Measurements from ENCODE around the gene PKP4. TPM values are rescaled to one million over a fixed set of nuclear protein-coding genes. Genes with fewer than 3 reads are reported as not detected.

The PKP4 gene
- total RNA-seq, 1 donor from 2014 or later: 64.9 TPM

DNA sequence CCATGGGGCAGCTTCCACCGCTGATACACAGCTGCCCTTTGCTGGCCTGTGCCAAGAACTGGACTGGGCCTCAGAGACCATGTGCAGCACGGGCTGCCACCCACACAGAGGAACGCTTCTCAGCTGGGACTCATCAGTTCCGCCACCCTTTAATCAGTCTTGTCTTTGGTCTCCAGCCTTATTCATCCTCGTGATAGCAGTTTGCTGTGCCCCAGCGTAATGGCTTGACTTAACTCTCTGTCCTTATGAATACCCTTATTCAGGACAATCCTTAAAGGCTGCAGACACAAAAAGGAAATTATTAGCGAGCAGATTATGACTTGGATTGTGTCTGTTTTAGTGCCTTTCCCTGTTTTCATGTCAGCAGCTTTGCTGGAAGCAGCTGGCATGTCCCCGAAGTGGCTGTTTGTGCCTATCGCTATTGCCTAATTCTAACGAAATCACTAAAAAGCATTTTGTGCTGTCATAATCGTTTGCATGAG is 229.5 kb downstream of the PKP4 start:
- Mint-ChIP-seq H3K4me1 (ENCODE audit: unreplicated experiment) (peaks cover 18% of the 10 kb centered on the region), H3K9me3 (ENCODE audit: unreplicated experiment) (no peaks in the 10 kb centered on the region), H3K4me3 (ENCODE audit: unreplicated experiment) (no peak overlapping the region), H3K27me3 (ENCODE audit: unreplicated experiment) (peaks cover 5% of the 10 kb centered on the region), H3K36me3 (ENCODE audit: low read depth, unreplicated experiment) (no peaks in the 10 kb centered on the region), H3K27ac (ENCODE audit: unreplicated experiment) (no peak overlapping the region)
- no peak for DNase-seq (ENCODE audit: low spot score)
- no peak for TF ChIP-seq CTCF (IDR thresholded peaks at IDR 0.05; ENCODE audit: unreplicated experiment)

GRCh38 chr2:158687315-158687714 is 230.6 kb downstream of the PKP4 start:
- Mint-ChIP-seq H3K36me3 (ENCODE audit: low read depth, unreplicated experiment) (no peaks in the 10 kb centered on the region), H3K27ac (ENCODE audit: unreplicated experiment) (no peak overlapping the region), H3K27me3 (ENCODE audit: unreplicated experiment) (peaks cover 5% of the 10 kb centered on the region), H3K9me3 (ENCODE audit: unreplicated experiment) (no peaks in the 10 kb centered on the region), H3K4me3 (ENCODE audit: unreplicated experiment) (no peak overlapping the region), H3K4me1 (ENCODE audit: unreplicated experiment) (peaks cover 18% of the 10 kb centered on the region)
- TF ChIP-seq CTCF (IDR thresholded peaks at IDR 0.05; ENCODE audit: unreplicated experiment): no peak
- DNase-seq (ENCODE audit: low spot score): no peak

GRCh38 chr2:158688721-158689120 is 232.0 kb downstream of the PKP4 start:
- Mint-ChIP-seq H3K27ac (ENCODE audit: unreplicated experiment) (peak overlapping the region; percentile 85), H3K27me3 (ENCODE audit: unreplicated experiment) (peaks cover 5% of the 10 kb centered on the region), H3K4me3 (ENCODE audit: unreplicated experiment) (no peak overlapping the region), H3K36me3 (ENCODE audit: low read depth, unreplicated experiment) (no peaks in the 10 kb centered on the region), H3K9me3 (ENCODE audit: unreplicated experiment) (no peaks in the 10 kb centered on the region), H3K4me1 (ENCODE audit: unreplicated experiment) (peaks cover 18% of the 10 kb centered on the region)
- no peak for DNase-seq (ENCODE audit: low spot score)
- TF ChIP-seq CTCF (IDR thresholded peaks at IDR 0.05; ENCODE audit: unreplicated experiment): no peak

DNA sequence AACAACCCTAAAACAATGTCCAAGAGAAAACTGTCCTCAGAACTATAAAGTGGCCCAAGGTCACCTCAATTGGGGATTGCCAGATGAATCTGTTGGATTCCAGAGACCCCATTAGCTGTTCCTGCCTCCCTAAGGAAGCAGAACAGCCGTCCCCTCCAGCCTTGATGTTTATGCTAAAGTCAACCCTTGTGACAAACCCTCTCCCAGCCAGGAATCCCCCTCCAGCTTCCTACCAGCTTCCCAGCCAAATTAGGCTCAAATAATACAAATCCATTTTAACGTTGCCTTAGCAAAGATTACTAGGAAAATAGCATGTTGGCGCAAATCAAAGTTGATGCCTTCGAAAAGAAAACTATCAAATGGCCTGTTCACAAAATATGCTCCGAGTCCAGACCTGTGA is 232.6 kb downstream of the PKP4 start:
- Mint-ChIP-seq H3K4me1 (ENCODE audit: unreplicated experiment) (peaks cover 18% of the 10 kb centered on the region), H3K36me3 (ENCODE audit: low read depth, unreplicated experiment) (no peaks in the 10 kb centered on the region), H3K4me3 (ENCODE audit: unreplicated experiment) (no peak overlapping the region), H3K27ac (ENCODE audit: unreplicated experiment) (peak overlapping the region; percentile 39), H3K27me3 (ENCODE audit: unreplicated experiment) (peaks cover 5% of the 10 kb centered on the region), H3K9me3 (ENCODE audit: unreplicated experiment) (no peaks in the 10 kb centered on the region)
- DNase-seq (ENCODE audit: low spot score): no peak
- TF ChIP-seq CTCF (IDR thresholded peaks at IDR 0.05; ENCODE audit: unreplicated experiment): no peak

DNA sequence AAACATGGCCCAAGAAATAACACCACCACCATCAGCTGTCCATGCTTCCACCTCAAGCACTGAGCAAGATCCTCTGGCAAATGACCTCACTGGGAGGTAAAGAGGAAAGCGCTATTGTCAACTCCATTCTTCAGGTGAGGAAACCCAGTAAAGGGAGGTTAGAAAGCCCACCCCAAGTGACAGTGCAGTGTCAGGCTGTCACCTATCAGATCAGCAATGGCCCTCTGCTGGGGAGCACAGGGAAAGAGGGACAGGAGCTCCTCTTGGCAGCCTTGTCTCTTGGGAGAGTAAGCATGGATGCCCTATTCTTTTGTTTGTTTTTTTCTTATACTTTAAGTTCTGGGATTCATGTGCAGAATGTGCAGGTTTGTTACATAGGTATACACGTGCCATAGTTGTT is 234.1 kb downstream of the PKP4 start:
- DNase-seq (ENCODE audit: low spot score): no peak
- H3K27ac Mint-ChIP-seq (ENCODE audit: unreplicated experiment): no peak overlapping the region
- H3K4me1 Mint-ChIP-seq (ENCODE audit: unreplicated experiment): peaks cover 18% of the 10 kb centered on the region
- H3K9me3 Mint-ChIP-seq (ENCODE audit: unreplicated experiment): no peaks in the 10 kb centered on the region
- peaks cover 5% of the 10 kb centered on the region for H3K27me3 Mint-ChIP-seq (ENCODE audit: unreplicated experiment)
- H3K36me3 Mint-ChIP-seq (ENCODE audit: low read depth, unreplicated experiment): no peaks in the 10 kb centered on the region
- TF ChIP-seq CTCF (IDR thresholded peaks at IDR 0.05; ENCODE audit: unreplicated experiment): no peak
- no peak overlapping the region for H3K4me3 Mint-ChIP-seq (ENCODE audit: unreplicated experiment)

Measured in endothelial cell (in vitro differentiated cells).